Measurements from ENCODE around the gene AAR2.

AAR2 gene

GRCh38 chr20:36279776-36280175, 43.5 kb downstream of the AAR2 start:
- no peak for DNase-seq (ENCODE audit: low read depth, low spot score)

GRCh38 chr20:36281785-36282380, 45.6 kb downstream of the AAR2 start:
- DNase-seq (ENCODE audit: low read depth, low spot score) = no peak

GRCh38 chr20:36284751-36285150, 48.5 kb downstream of the AAR2 start:
- DNase-seq (ENCODE audit: low read depth, low spot score) = no peak

- DNase-seq (ENCODE audit: low read depth, low spot score) = no peak
Measured at GRCh38 chr20:36285746-36286447, 49.6 kb downstream of the AAR2 start.

- DNase-seq (ENCODE audit: low read depth, low spot score) = no peak
Measured at GRCh38 chr20:36297656-36298055, 61.4 kb downstream of the AAR2 start.

DNA sequence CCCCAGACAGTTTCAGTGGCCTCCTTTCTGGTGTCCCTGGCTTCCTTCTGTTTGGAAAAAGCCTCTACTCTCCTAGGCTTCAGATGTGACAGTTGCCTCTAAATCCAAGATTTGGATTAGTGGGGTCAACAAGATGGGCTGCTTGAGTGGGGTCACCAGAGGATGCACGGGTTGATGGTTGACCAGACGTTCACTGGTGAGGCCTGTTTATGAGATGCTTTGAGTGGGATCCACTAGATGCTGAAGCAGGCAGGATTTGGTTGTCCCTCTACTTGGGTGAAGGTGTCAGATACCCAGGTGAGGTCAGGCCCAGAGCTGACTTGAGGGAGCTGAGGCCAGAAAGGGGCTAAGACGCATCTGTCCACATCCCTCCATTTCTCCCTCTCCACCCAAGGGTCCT, 61.8 kb downstream of the AAR2 start:
- no peak for DNase-seq (ENCODE audit: low read depth, low spot score)

DNA sequence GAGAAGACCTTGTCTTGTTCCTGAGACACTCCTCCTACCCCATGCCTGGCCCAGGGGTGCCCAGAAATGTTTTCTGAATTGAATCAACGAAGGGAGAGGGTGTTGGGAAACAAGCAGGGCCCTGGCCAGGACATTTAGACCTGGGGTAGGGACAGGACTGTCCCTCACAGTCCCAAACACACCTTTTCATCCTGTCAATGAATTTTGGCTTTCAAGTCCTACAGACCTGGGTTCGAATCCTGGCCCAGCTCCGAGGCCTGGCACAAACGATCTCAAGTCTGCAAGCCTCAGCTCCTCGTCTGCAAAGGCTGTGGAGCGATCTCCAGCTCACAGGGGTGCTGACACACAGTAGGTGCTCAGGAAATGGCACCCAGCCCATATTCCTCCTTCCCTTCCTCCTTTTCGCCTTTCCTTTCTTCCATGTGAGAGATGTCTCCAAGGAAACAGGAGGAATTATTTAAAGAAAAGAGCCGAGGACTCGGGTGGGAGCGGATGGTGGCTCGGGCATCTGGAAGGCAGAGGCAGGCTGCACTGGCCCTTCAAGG, 62.6 kb downstream of the AAR2 start:
- no peak for DNase-seq (ENCODE audit: low read depth, low spot score)

GRCh38 chr20:36299459-36299858, 63.2 kb downstream of the AAR2 start:
- no peak for DNase-seq (ENCODE audit: low read depth, low spot score)

DNA sequence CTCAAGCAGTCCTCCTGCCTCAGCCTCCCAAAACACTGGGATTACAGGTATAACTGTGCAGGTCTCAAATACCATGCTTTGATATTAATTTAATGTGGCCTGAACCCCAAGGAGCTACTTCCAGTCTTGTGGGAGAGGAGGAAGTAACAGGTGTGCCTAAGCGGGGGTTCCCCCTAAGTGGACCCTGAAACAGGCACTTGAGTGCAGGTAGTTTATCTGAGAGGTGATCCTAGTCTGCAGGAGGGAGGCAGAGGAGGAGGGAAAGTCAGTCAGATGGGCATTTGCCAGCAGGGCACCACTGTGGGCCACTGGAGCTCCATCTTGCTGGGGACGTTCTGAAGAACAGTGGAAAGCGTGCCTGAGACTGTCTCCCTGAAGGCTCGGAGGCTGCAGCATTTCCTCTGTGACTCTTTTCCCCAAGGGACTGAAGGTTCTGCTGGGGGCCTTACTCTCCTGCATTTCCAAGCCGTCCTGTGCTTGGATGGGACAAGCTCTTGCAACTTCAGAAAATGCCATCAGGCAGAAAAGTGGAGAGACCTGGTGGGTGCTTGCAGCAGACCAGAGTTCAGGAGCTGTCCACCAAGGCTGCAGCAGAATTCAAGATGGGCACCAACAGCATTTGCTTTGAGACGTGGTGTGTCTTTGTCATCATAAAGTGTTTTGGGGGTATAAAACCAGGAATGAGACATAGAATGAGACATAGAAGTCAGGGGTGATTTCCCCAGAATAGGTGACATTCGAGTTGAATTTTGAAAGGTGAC, 65.3 kb downstream of the AAR2 start:
- DNase-seq (ENCODE audit: low read depth, low spot score) = no peak

DNA sequence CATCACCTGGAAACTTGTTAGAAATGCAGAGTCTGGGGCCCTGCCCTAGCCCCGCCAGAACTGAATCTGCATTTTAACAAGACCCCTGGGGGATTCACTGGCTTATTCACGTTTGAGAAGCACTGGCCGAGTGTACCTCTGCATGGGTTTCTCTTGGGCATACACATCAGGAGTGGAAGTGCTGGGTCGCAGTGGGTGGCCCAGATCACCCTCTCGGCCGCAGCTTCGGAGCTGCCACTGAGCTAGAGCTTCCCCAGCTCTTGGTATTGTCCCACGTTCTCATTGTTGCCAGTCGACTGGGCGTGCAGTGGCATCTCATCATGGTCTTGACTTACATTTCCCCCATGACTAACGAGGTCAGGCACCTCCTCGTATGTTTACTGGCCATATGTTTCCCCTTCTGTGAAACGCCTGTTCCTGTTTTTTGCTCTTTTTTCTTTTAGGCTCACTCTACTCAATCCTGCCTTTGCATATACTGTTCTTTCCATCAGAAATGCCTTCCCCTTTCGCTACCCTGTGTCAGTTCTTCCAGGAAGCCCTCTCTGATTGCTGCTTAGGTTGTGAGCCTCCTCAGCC, 66.8 kb downstream of the AAR2 start:
- DNase-seq (ENCODE audit: low read depth, low spot score) = no peak

DNA sequence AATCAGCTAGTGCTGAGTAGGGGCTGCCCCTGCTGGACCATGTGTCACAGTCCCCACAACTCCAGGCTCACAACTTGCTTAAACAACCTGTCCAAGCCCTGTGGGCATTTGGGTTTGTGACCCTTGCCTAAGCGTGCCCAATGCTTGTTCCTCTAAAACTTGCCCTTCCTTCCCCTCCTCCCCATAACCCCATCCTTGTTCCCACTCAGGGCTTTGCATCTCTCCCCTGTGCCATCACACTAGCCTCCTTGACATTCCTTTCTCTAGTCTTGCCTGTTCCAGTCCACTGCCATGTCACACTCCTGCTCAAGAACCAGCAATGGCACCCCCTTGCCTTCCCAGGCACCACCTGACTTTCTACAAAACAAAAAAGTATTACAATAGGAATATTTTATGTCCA, 67.6 kb downstream of the AAR2 start:
- no peak for DNase-seq (ENCODE audit: low read depth, low spot score)

DNA sequence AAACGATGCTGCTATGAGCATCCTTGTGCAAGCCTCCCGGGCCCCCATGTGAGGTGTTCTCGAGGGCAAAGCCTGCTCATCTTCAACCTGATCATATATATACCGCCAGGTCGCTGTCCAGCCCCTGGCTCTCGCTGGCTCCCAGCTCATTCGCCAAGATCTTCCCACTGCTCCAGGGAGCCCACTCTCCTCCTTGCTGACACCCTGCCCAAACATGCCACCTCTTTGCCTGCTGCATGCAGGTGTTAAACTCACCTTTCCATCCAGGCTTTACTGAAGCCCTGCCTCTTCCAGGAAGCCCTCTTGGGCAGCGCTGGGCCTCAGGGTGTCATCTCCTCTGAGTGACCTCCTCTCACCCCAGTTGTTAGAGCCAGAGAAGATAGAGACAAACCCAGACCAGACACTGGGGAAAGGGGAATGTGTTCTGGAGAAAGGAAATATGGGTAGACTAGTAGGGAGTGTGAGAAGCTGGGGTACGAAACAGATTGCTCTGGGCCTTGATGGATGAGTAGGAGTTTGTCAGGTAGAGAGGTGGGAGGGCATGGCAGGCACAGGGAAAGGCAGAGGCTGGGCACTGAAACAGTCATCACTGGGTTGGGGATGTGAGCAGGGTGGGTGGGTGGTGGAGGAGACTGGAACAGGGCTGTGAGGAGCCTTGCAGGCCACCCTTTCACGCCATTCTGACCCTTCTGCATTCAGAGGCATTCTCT, 68.7 kb downstream of the AAR2 start:
- DNase-seq (ENCODE audit: low read depth, low spot score) = no peak

- DNase-seq (ENCODE audit: low read depth, low spot score) = no peak
Measured at GRCh38 chr20:36305602-36306551, 69.6 kb downstream of the AAR2 start, which contains the start of gene DLGAP4. Gene DLGAP4 (plus strand): TSS chr20:36306339. CDS start chr20:36431718, 125,379 bp downstream.
